Loucy (cell line): Measurements from ENCODE around the gene ARL10.

Experiments used
- CTCF ChIP-seq: fragments of 200-600 bp; sonication (generic); conservative IDR thresholded peaks from 2 replicates; pipeline ENCODE4 v1.5.1; 2014; ENCODE audit warnings: mild to moderate bottlenecking, antibody characterized with exemption, low read length
- EZH2phosphoT487 ChIP-seq: fragments of 200-600 bp; IDR thresholded peaks from 2 replicates; pipeline ENCODE4 v1.6.1; 2018; ENCODE audit warnings: antibody characterized with exemption, mild to moderate bottlenecking, moderate library complexity, borderline replicate concordance

GRCh38 chr5:176410486-176411180 is 45.3 kb downstream of the ARL10 start:
- TF ChIP-seq CTCF (no peak), EZH2phosphoT487 (no peak)
